Endometrial microvascular endothelial cells (primary cell): ENCODE results near the gene KYAT1. TPM values are rescaled to one million over a fixed set of nuclear protein-coding genes. Genes with fewer than 3 reads are reported as not detected.

Experiments used
- in situ Hi-C: cut with HindIII; loops from 2 replicates; pipeline ENCODE4 v1.10.0; 2017; ENCODE audit warnings: low sequenced_read_pairs, low pct_unique_long_range_greater_than_20kb; ENCODE audit errors: inconsistent ontology term
- total RNA-seq: library from RNA; depleted of rRNA; stranded (reverse); fragments of >200 nt; gene quantifications from one replicate; pipeline ENCODE4 v1.2.3, GENCODE V29; 2015; ENCODE audit errors: inconsistent ontology term

KYAT1 gene
- 12.3 TPM for total RNA-seq

- in situ Hi-C loops, result no loop called here
These were observed at the start of gene KYAT1, which contains the start of gene LRRC8A for GRCh38 chr9:128881884-128882676. Gene KYAT1, minus strand, starts transcription at chr9:128881950. Its CDS starts 36,545 bp downstream, at chr9:128845405. Gene LRRC8A, plus strand, starts transcription at chr9:128882133. Its CDS starts 25,032 bp downstream, at chr9:128907165.

GRCh38 chr9:128929560-128929959, 47.8 kb upstream of the KYAT1 start:
- in situ Hi-C loops, result no loop called here

GRCh38 chr9:128928624-128929023, 46.9 kb upstream of the KYAT1 start:
- in situ Hi-C loops, result no loop called here

DNA sequence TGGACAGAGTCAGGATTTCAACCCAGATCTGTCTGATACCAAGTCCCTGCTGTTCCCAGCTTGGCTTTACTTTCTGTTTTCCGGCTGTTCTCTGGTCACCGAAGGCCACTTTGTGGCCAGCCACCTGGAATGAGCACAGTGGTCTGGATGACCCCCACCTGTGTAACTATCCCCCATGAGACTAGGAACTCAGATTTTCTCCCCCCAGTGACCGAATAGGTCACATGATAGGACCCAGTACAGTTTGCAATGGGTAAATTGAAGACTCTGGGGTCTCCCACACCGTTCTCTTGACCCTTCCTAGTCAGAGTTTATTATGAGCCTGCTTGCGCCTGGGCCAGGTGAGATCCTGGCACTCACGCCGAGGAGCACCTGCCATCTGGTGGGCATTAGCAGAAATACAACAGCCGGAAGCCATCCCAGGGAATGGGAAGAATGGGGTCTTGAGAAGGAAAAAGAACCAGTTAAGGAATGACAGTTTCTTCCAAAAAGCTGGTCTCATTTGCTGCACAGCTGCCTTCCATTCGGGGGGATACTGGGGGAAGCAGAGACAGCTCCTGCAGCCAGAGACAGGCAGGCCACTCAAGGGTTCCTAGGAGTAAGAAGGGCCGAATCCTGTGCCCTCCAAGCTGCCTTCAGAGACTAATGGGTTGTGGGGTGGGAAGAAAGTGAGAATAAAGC, 46.1 kb upstream of the KYAT1 start:
- in situ Hi-C loops, result no loop called here

DNA sequence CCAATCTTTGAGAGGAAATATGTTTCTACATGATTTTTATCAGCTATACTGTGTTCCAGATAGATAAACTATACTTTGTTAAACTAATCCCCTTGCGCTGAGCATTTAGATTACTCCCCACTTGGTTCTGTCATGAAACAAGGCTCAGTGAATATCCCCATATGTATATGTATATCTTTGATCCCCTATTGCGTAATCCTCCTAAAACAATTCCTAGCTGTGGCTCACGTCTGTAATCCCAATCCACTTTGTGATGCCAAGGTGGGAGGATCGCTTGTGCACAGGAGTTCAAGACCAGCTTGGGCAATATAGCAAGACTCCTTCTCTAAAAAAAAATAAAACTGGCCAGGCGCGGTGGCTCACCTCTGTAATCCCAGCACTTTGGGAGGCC, 41.7 kb upstream of the KYAT1 start:
- in situ Hi-C loops, result no loop called here

DNA sequence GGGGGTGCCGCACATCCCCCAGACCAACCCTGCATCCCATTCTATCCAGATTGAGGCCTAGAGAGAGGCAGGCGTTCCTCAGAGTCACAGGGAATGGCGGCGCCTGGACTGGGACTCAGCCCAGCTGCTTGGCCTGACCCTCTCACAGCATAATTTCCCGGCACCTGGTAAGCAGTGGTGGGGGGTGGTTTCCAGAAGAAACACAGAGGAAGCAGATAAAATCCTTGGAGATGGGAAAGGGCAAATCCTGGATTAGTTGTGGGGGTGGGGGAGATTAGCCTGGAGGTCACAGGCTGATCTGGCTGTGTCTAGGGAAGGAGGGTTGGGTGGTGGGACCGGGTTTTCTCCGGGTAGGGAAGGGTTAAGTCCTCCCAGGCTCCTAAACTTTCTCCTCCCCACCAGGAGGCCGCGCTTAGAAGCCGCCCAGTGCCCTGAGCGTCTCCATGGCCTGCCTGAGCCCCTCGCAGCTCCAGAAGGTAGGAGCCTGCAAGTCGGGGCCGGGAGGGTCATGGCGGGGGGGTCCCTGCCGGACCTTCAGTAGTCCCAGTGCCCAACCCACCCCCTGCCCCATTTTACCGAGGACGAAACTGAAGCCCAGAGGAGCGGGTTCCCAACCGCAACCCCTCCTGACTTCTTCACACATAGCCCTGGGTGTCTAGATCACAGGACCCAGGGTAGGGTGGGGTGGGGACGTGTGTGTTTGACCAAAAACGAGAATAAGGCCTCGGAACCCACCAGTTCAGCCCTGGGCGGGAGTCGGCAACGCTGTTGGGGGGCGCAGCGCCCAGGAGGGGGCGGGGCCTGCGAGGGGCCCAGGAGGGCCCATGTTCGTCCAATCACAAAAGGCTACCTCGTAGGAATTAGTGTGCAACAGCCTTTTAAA, 40.4 kb upstream of the KYAT1 start:
- in situ Hi-C loops, result no loop called here

DNA sequence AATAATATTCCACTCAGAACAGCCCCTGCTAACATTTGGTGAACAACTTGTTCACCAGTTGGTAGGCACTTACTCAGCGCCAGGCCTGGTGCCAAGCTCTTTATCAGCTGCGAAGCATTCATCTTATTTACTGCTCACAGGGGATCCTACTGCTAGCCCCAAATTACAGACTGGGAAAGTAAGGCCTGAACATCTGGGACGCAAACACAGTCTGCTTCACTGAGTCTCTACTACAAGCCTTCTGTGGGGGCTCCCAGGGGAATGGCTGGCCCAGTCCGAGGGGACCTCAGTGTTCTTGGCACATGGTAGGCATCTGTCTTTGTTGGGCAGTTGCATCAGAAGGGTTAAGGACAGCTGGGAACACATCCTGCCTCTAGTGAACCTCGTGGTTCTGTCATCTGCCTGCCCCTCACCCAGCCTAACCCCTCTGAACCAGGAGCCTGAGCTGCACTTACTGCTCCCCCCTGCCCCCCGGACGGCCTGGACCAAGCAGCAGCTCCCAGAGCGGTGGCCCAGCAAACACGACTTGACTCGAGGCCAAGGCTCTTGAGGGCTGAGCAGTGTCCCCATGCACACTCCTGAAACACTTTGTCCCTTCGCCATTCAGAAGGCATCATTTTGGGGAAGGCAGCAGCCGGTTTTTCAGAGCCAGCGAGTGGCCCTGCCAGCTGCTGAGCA, 38.8 kb upstream of the KYAT1 start, which contains the start of gene PHYHD1:
PHYHD1 (plus strand) TSS at position 602 of the 678 bp plus-strand sequence. CDS start 1,342 bp downstream, outside the sequence.
- in situ Hi-C loops, result no loop called here

DNA sequence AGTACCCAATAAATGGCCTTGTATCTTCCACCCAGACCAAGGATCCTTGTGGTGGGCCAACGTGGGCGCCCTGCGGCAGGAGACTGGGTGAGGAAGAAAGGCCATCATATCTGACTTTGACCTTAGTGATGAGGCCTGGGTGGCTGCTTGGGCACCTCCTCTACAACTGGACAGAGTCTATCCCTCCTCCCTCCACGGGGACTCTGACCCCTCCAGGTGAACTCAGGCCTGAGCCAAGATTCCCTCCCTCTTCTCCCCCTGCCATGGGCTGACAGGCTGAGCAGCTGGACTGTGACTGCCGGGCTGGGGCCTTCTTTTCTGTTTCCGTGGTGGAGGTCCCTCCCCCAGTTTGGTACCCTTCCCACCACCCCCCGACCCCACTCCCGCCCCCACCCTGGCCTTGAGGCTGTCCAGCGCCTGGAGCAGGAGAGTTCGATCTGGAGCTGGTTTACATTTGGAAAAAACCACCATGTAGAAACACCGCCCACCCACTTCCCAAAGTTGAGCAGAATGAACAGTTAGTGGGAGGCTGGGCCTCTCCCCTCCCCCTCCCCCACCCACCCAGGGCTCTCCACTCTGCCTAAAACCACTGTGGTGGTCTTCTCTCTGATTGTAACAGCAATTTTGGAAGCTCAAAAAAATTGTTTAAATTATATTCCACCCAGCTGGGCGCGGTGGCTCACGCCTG, 37.8 kb upstream of the KYAT1 start:
- in situ Hi-C loops, result no loop called here

DNA sequence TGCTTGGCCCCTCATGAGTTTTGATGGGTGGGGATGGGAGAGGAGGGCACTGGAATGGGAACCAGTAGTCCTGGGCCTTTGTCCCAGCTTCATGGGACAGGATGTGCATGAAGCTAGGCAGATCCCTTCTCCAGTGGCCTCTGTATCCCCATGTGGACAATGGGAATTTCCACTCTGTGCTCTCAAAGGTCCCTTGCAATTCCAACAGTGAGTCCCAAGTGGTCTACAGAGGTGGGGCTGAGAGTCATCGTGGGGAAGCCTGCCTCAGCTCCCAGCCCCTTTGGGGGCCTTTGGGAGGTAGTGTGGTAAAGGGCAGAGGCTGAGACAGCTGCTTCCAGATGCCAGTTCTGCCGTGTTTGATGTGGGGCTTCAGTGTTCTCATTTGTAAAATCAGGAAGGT, 37.2 kb upstream of the KYAT1 start:
- in situ Hi-C loops, result no loop called here

DNA sequence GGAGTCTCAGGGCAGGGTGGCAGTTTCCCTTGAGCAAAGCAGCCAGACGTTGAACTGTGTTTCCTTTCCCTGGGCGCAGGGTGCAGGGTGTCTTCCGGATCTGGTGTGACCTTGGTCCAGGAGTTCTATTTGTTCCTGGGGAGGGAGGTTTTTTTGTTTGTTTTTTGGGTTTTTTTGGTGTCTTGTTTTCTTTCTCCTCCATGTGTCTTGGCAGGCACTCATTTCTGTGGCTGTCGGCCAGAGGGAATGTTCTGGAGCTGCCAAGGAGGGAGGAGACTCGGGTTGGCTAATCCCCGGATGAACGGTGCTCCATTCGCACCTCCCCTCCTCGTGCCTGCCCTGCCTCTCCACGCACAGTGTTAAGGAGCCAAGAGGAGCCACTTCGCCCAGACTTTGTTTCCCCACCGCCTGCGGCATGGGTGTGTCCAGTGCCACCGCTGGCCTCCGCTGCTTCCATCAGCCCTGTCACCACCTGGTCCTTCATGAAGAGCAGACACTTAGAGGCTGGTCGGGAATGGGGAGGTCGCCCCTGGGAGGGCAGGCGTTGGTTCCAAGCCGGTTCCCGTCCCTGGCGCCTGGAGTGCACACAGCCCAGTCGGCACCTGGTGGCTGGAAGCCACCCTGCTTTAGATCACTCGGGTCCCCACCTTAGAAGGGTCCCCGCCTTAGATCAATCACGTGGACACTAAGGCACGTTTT, 35.5 kb upstream of the KYAT1 start:
- in situ Hi-C loops, result no loop called here

- in situ Hi-C loops, result no loop called here
These were observed 35.0 kb upstream of the KYAT1 start for GRCh38 chr9:128916745-128917144.

DNA sequence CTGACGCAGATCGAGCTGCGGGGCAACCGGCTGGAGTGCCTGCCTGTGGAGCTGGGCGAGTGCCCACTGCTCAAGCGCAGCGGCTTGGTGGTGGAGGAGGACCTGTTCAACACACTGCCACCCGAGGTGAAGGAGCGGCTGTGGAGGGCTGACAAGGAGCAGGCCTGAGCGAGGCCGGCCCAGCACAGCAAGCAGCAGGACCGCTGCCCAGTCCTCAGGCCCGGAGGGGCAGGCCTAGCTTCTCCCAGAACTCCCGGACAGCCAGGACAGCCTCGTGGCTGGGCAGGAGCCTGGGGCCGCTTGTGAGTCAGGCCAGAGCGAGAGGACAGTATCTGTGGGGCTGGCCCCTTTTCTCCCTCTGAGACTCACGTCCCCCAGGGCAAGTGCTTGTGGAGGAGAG, 34.5 kb upstream of the KYAT1 start:
- in situ Hi-C loops, result no loop called here

DNA sequence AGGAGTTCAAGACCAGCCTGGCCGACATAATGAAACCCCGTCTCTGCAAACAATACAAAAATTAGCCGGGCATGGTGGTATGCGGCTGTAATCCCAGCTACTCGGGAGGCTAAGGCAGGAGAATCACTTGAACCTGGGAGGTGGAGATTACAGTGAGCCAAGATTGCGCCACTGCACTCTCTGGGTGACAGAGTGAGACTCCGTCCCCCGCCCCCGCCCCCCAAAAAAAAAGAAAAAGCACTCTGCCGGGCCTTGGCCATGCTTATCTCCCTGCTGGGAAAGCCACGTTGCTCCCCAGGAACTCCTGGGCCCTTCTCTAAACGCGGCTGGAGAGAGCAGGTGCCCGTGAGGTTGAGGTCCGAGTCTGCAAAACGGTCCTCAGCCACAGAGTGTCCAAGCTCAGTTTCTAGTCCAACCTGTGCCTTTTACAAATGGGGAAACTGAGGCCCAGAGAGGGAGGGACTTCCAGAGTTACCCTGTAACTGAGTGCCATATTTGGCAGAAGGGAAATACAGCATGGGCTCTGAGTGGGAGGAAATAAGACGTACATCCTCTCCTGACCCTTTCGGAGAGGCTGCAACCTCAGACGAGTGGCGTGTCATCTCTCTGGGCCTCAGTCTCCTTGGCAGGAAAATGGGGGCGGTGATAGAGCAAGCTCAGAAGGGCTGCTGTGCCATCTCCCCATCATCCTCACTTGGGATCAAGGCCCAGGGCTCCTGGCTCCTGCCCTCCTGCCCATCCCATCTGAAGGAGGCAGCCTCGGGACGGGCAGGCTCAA, 32.4 kb upstream of the KYAT1 start:
- in situ Hi-C loops, result no loop called here

DNA sequence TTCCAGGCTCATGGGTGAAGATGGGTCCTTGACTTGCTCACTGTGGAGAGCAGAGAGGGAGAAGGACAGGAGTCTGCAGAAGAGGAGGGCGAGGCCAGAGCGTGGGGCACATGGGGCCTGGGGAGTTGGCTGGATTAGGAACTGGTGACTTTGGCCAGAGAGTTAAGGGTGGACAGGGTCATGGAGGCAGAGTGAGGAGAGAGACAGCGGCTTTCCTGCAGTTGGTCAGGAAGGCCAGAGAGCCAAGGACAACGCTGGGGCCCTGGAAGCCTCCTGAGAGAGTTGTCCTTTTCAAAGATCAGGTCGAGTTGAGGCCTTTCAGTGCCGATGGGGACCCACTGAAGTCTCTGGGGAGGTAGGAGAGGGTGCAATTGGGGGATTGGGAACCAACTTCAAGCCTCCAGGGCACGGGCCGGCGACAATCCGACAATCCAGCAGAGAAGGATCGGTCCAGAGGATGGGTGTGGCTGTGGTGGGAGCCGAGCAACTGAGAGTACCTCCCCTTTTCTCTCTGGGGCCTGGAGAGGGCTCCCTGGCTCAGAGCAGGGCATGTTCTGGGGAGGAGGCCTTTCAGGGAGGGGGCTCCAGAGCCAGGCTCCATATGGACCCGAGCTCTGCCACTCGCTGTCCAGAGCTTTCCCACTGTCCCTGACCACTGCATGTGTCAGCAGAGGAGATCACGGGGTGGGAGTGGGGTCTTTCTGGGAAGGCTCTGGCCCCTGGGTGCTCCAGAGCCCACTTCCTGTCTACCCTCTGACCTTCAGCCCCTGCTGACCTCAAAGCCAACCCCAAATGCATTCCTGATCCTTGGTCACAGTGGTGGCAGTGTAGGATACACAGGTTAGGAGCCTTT, 31.5 kb upstream of the KYAT1 start:
- in situ Hi-C loops, result no loop called here

- in situ Hi-C loops, result no loop called here
These were observed 30.6 kb upstream of the KYAT1 start for GRCh38 chr9:128912270-128912853.
